ENCODE results near the gene HERC2.
"Not testable (repeated sequence)": the region's sequence is repeated elsewhere in the genome, so short reads cannot be mapped to it uniquely, and the experiment has no call there.

The HERC2 gene

GRCh38 chr15:28140062-28140461, 181.9 kb downstream of the HERC2 start:
- FAIRE-seq: no peak

GRCh38 chr15:28137408-28138039, 184.5 kb downstream of the HERC2 start:
- DNase-seq (ENCODE audit: insufficient read length, low spot score); FAIRE-seq: not testable (repeated sequence)

More at GRCh38 chr15:28140062-28140461, 181.9 kb downstream of the HERC2 start:
- no peak for DNase-seq (ENCODE audit: insufficient read length, low spot score)

GRCh38 chr15:28136236-28136904, 185.6 kb downstream of the HERC2 start:
- DNase-seq (ENCODE audit: insufficient read length, low spot score); FAIRE-seq: not testable (repeated sequence)

- DNase-seq (ENCODE audit: insufficient read length, low spot score) (no peak), FAIRE-seq (no peak)
Observed at GRCh38 chr15:28133281-28133680, 188.7 kb downstream of the HERC2 start.

GRCh38 chr15:28132524-28133275, 189.3 kb downstream of the HERC2 start:
- DNase-seq (ENCODE audit: insufficient read length, low spot score) (no peak), FAIRE-seq (no peak)

- no peak for DNase-seq (ENCODE audit: insufficient read length, low spot score)
Observed at GRCh38 chr15:28131946-28132345, 190.0 kb downstream of the HERC2 start.

GRCh38 chr15:28131400-28131799, 190.6 kb downstream of the HERC2 start:
- FAIRE-seq (no peak), DNase-seq (ENCODE audit: insufficient read length, low spot score) (no peak)

More at GRCh38 chr15:28131946-28132345, 190.0 kb downstream of the HERC2 start:
- no peak for FAIRE-seq

- FAIRE-seq (no peak), DNase-seq (ENCODE audit: insufficient read length, low spot score) (no peak)
Observed at GRCh38 chr15:28130651-28131050, 191.3 kb downstream of the HERC2 start.

GRCh38 chr15:28129231-28129848, 192.6 kb downstream of the HERC2 start:
- DNase-seq (ENCODE audit: insufficient read length, low spot score): no peak
- no peak for FAIRE-seq

- DNase-seq (ENCODE audit: insufficient read length, low spot score): no peak
- FAIRE-seq: no peak
Observed at GRCh38 chr15:28128031-28128430, 193.9 kb downstream of the HERC2 start.

- DNase-seq (ENCODE audit: insufficient read length, low spot score): no peak
- FAIRE-seq: no peak
Observed at GRCh38 chr15:28127036-28127435, 194.9 kb downstream of the HERC2 start.

- FAIRE-seq (no peak), DNase-seq (ENCODE audit: insufficient read length, low spot score) (peak; percentile 35)
Observed at GRCh38 chr15:28125673-28126651, 196.0 kb downstream of the HERC2 start.

- DNase-seq (ENCODE audit: insufficient read length, low spot score) (no peak), FAIRE-seq (no peak)
Observed at GRCh38 chr15:28124841-28125240, 197.1 kb downstream of the HERC2 start.

- FAIRE-seq (no peak), DNase-seq (ENCODE audit: insufficient read length, low spot score) (peak; percentile 66)
Observed at GRCh38 chr15:28123408-28124023, 198.5 kb downstream of the HERC2 start.

GRCh38 chr15:28122038-28122949, 199.7 kb downstream of the HERC2 start:
- FAIRE-seq (no peak), DNase-seq (ENCODE audit: insufficient read length, low spot score) (no peak)

- not testable (repeated sequence) for DNase-seq (ENCODE audit: insufficient read length, low spot score); FAIRE-seq
Observed at GRCh38 chr15:28121577-28121976, 200.4 kb downstream of the HERC2 start.

GRCh38 chr15:28120359-28120640, 201.7 kb downstream of the HERC2 start:
- FAIRE-seq: no peak
- no peak for DNase-seq (ENCODE audit: insufficient read length, low spot score)

- DNase-seq (ENCODE audit: insufficient read length, low spot score) (no peak), FAIRE-seq (no peak)
Observed at GRCh38 chr15:28118531-28118930, 203.4 kb downstream of the HERC2 start.

- no peak for DNase-seq (ENCODE audit: insufficient read length, low spot score)
- no peak for FAIRE-seq
Observed at GRCh38 chr15:28118083-28118482, 203.9 kb downstream of the HERC2 start.

Data from HTR-8/SVneo (cell line).